NCI-H2196 (cell line): ENCODE results near the gene ELMO1.

Source experiments
- DNase-seq: peaks from one replicate; lab custom pipeline; 2025; ENCODE audit not compliant: unreplicated experiment; lab: John Stamatoyannopoulos, UW

Gene ELMO1

GRCh38 chr7:37432281-37432920, 16.3 kb downstream of the ELMO1 start:
- DNase-seq, result no peak

- no peak for DNase-seq
Measured at GRCh38 chr7:37431413-37431812, 17.3 kb downstream of the ELMO1 start.

- DNase-seq, result no peak
Measured at GRCh38 chr7:37430640-37431039, 18.0 kb downstream of the ELMO1 start.

GRCh38 chr7:37430171-37430570, 18.5 kb downstream of the ELMO1 start:
- no peak for DNase-seq

- no peak for DNase-seq
Measured at GRCh38 chr7:37429435-37429791, 19.3 kb downstream of the ELMO1 start.

- DNase-seq, result no peak
Measured at GRCh38 chr7:37428681-37429434, 19.8 kb downstream of the ELMO1 start.

GRCh38 chr7:37427276-37427940, 21.3 kb downstream of the ELMO1 start:
- no peak for DNase-seq

GRCh38 chr7:37425498-37425897, 23.2 kb downstream of the ELMO1 start:
- DNase-seq, result no peak

GRCh38 chr7:37424995-37425394, 23.7 kb downstream of the ELMO1 start:
- no peak for DNase-seq

GRCh38 chr7:37424521-37424920, 24.1 kb downstream of the ELMO1 start:
- no peak for DNase-seq

- DNase-seq, result no peak
Measured at GRCh38 chr7:37421861-37422500, 26.7 kb downstream of the ELMO1 start.

GRCh38 chr7:37420946-37421695, 27.5 kb downstream of the ELMO1 start:
- DNase-seq, result no peak

- DNase-seq, result no peak
Measured at GRCh38 chr7:37419496-37419895, 29.2 kb downstream of the ELMO1 start.

GRCh38 chr7:37418381-37418780, 30.3 kb downstream of the ELMO1 start:
- DNase-seq, result no peak

GRCh38 chr7:37417107-37417474, 31.6 kb downstream of the ELMO1 start:
- DNase-seq, result no peak

GRCh38 chr7:37416378-37417106, 32.1 kb downstream of the ELMO1 start:
- no peak for DNase-seq

GRCh38 chr7:37415629-37416028, 33.0 kb downstream of the ELMO1 start:
- no peak for DNase-seq

GRCh38 chr7:37414352-37414983, 34.2 kb downstream of the ELMO1 start:
- no peak for DNase-seq

- no peak for DNase-seq
Measured at GRCh38 chr7:37411444-37412034, 37.1 kb downstream of the ELMO1 start.
